Activated T-helper 1 cell treated with Interleukin-2 at 50 U/mL for 16 hours (primary cell): Measurements from ENCODE around the gene OR4D1.

Source experiments
- DNase-seq: peaks from one replicate; pipeline ENCODE4 v3.0.0-alpha.2; 2020; ENCODE audit warnings: low read depth

The OR4D1 gene

DNA sequence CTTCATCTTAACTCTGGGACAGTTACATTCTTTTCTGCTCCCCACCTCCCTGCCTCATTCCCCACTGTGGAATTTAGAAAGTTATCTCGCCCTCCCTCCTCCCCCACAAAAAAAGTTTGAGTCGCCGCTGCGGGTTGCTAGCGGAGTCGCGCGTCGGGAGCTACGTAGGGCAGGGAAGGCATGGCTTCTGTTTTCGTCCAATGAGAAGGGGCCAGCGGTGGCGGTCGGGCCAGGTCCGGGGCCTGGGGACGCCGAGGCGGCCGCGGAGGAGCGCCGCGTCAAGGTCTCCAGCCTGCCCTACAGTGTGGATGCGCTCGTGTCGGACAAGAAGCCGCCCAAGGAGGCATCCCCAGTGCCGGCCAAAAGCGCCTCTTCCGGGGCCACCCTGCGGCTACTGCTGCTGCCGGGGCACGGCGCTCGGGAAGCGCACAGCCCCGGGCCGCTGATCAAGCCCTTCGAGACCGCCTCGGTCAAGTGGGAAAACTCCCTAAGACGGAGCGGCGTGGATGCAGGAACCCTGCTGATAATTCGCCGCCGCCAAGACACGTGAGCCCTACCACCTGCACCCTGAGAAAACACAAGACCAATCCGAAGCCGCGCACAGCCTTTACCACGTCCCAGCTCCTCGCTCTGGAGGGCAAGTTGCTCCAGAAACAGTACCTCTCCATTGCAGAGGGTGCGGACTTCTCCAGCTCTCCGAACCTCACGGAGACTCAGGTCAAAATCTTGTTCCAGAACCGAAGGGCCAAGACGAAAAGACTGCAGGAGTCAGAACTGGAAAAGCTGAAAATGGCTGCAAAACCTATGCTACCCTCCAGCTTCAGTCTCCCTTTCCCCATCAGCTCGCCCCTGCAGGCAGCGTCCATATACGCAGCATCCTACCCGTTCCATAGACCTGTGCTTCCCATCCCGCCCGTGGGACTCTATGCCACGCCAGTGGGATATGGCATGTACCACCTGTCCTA lies 8.9 kb downstream of the OR4D1 start:
- DNase-seq = peak; percentile 20

DNA sequence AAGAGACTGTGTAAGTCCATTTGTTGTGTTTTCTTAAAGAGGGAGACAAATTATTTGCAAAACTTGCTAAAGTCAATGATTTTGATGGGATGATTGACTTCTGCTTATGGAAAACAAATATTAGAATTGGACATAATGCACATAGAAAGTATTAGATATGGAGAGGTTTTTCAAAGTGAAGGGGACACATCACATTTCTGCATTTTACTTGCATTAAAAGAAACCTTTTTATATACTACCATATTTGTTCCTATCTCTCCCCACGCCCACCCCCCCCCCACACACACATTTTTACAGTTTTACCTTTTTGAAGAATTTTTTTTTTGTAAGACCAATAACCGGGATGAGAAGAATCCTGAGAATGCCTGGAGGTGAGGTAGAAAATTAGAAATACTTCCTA lies 10.0 kb downstream of the OR4D1 start:
- DNase-seq = no peak

DNA sequence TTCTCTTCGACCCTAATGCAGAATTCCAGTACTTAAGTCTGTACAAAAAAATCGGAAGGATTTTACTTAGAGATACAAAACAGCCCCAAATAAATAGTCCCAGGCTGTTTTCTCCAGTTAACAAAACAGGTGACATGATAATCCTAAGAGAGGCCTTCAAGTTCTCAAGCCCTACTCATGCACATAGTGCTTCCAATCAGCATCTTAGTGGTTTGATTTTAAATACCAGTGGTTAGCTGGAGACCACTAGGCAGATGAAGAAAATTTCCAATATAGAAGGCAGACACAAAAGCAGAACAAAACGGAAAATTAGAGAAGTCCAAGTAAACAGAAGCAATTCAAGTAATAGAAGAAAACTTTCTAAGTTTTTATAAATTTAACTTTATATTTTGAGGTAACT lies 13.4 kb downstream of the OR4D1 start:
- no peak for DNase-seq

DNA sequence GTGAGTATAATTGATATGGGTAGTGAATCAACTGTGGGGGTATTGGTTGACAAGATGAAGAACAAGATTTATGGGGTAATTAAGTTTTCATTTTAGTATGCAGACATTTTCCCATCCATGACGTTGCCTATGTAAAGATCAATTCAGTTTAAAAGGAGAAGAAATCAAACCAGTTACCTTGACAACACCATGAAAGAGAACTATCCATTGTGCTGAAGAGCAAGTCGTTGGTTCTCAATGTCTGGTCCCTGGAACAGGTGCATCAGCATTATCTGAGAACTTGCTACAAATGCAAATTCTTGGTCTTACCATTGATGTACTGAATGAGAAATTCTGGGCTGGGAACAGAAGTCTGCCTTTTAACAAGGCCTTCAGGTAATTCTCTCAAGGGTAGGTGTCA lies 17.8 kb downstream of the OR4D1 start:
- DNase-seq = no peak

DNA sequence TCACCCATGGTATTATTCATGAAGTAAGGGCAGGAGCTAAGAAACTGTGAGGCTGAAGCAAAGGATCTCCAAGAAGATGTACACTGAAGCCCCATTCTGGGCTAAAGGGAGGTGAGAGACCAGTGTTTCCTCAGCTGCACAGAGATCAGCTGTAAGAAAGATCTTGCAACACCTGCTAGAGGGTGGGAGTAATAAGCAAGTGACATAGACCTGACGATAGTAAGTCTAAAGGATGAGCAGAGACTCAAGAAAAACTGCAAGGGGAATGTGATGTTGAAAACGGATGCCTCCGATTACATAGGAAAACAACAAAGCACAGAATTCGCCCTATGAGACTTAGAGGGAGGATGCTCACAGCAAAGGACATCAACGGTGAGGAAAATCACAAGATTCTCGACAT lies 18.5 kb downstream of the OR4D1 start, which contains the start of gene OR4D2:
Gene OR4D2, plus strand, starts transcription at position 301 of the 400 bp plus-strand sequence. CDS start 2,674 bp downstream, outside the sequence.
- no peak for DNase-seq

DNA sequence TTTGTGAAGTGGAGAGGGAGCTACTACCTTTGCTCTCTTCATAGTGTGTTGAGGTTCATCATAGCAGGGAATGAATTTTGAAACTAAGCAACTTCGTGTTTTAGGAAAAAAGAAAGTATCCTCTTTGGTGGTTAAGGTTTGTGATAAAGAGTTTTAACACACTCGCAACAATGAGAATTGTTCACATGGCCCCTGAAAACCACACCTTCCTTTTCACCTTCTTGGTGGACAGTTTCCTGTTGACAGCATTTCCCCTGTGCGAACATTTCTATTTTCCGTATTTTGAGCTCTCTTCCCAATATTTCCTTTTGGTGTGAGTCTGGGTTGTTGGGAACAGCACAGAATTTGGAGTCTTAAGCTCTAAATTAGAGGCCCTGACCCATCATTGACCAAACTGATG lies 22.4 kb downstream of the OR4D1 start:
- DNase-seq = no peak

DNA sequence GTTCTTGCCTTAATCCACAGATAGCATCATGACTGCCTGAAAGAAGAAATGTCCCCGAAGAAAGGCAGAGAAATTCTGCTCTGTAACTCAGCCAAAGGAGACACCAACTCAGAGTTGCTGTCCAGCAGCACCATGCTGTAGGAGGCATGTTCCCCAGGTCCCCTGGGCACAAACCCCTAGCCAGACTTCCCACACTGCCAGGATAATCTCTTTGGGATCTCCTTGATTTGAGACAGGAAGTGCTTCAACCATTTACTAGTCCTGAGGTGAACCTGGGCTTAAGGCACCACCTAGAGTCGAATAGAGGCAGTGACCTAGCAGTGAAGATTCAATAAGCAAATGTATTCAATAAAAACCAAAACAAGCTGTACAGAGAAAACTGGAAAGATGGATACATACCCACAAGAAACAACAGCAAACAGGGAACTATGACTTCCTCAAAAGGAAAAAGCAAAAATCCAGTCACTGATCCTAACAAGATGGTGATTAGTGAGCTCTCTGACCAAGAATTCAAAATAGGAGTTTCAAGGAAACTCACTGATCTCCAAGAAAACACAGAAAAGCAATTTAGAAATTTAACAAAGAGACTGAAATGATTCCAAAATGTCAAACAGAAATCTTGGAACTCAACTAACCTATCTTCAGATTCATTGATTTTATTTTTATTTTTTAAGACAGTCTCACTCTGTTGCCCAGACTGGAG lies 24.3 kb downstream of the OR4D1 start:
- peak; percentile 24 for DNase-seq

DNA sequence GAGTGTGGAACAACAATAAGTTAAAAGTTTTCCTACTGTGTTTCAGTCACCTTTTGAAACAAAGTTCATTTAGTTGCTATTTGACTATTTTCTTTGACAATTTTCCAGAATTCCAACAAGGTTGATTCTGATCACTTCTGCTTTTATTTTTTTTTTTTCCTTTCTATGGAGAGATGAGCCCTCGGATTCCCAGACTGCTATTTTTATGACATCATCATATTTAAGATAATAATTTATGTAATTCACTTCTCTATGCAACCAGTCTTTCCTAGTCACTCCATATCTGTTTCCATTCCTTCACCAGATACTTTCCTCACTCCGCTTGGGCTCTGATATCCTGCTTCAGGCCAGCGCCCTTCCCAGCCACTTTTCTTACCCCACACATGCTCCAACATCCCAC lies 26.7 kb downstream of the OR4D1 start:
- DNase-seq = no peak

DNA sequence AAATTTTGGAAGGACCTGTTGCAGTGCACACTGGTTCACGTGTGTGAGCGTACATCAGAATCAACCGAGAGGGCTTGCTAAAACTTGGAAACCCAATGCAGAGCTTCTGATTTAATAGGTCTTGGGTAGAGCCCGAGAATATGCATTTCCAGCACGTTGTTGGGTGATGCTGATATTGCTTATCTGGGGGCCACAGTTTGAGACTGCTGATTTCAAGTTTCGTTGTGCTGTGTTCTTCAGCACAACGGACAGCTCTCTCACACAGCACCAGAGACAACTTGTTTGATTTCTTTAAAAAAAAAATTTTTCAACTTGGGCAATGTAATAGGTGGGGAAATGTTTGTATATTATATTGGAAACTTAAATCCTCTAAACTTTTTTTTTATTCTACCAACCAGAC lies 28.0 kb downstream of the OR4D1 start:
- no peak for DNase-seq

DNA sequence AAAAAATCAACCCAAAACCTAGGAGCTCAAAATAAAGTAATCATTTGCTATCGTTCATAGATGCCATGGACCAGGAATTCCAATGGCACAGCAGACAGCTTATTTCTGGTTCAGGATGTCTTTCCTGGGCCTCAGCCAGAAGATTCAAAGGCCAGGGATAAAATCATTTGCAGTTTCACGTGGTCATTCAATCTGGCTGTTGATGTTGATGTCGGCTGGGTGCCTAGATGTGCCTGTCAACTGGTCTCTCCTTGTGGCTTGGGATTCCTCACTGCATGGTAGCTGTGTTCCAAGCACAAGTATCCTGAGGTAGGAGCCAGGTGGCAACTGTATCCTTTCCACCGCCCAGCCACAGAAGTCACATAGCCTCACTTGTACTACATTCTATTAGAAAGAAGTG lies 33.6 kb downstream of the OR4D1 start:
- DNase-seq = no peak

DNA sequence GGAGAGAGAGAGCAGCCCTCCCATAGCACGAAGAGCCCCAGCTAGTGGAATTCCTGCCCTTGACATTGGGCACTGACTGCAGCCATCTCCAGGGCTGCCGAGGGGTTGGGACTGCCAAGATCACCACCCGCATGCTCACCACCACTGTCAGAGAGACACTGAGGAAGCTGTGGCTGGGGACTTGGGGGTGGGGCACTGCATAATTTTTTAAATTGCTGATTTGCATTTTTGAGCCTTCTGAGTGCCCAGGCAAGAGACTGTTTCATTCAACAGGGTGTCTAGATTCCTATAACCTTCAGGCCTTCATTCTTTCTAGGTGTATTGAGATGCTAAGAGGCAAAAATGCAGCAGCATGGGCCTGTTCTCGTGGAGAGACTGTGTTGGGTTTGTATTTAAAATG lies 35.3 kb downstream of the OR4D1 start:
- no peak for DNase-seq

DNA sequence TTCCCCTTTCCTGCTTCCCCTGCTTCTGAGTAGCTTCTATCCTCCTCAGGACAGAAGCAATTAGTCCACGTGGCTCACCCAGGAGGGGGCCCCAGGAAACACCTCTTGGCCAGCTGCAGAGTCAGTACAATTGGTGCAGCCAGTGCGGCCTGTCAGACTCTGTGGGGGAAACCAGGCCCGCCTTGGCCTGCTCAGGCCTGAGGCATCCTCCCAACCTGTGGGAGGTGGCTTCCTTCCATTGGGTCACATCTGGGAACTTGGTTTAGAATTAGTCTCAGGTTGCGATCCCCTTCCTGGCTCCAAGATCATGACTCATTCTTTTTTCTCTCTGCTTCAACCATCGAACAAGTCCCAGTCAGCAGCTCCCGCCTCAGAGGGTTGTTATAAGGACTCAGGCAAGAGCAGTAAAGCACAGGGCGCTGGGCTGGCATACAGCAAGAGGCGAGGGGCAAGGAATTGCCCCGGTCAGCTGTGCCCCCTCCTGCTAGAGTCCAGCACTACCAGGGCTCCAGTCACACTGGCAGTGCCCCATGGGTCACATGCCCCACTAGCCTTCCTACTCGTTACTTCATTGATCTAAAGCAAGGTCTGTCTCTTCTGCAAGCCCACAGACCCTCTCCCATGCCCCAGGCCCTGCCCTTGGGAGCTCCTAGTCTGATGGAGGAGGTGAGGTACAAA lies 36.3 kb downstream of the OR4D1 start:
- DNase-seq = no peak

DNA sequence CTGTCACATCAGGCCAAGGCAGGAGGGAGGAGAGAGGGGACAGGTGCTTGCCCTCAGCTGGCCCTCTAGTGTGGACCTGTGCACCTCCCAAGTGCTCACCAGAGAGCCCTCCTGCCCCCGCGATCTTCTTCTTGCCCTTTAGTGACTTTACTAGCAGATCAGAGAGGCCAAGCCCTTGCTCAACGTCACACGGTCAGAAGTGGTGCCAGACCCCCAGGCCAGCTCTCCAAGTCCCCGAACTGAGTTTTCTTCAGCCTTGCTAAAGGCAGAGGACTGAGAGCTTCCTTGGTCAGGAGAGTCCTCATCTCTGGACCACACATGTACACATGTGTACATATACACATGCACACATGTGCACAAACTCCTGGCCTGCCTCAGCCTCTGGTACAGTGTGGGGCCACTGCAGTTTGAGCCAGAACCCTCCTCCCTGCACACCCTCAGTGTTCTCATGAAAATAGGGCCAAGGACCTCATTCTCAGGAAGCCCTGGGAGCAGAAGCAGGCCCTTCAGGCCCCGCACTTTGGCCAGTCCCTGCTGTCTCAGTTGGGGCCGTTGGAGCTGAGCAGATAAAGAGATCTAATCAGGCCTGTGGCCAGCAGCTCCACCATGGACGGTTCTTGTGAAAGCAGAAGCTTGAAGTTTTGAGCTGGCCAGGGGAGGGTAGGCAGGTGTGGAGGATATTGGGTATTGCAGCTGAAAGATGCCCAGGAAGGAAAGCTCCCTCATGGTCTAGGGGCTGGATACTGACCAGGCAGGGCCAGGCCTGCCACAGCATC lies 37.0 kb downstream of the OR4D1 start:
- no peak for DNase-seq

DNA sequence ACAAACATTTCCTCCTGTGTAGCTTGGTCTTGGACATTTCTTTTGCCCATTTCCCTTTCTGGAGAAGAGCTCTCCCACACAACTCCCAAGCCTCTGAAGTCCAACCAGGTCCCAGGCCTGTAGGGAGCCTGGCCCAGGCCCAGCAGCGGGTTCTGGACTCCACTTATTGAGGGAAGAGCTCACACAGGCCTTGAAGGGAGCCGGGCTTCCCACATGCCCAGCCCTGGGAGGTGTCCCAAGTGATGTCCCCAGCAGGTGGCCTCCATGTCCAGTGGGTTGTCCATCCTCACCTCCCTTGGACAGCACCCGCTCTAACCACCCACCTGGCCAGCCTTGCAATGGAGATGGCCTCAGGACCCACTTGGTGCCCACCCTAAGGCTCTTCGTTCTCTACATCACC lies 38.4 kb downstream of the OR4D1 start:
- no peak for DNase-seq

DNA sequence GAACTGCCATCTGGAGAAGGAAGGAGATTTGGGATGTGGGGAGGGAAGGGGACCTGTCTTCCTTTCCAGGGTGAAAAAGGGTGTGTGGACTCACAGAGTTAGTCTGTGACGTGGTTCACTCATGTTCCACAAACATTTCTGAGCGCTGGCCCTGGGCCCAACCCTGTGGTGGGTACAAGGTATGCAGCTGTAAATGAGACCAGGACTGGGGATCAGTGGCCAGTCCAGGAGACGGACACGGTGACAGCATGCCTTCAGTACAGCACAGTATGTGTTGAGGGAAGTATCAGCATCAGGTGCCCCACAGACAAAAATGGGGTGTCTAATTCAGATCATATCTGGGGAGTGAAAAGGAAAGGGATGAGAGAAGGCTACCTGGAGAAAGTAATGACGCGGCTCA lies 38.9 kb downstream of the OR4D1 start:
- DNase-seq = no peak

DNA sequence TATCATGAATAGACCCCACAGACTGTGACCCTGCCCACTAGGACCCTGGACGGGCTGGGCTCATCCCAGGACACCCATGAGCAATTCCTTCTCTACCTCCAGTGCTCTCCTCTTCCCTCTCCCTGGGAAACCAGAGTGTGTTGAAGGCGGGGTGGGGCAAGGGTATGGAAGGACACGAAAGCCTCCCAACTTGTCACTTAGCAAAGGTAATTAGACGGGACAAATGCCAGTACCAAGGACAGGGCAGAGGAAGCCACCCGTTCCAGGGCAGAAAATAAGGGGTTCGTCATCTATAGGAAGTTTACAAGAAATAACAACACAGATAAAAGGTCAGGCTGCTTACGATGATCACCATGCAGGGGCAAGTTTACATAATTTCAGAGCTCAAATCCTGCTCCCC lies 39.5 kb downstream of the OR4D1 start:
- DNase-seq = no peak

DNA sequence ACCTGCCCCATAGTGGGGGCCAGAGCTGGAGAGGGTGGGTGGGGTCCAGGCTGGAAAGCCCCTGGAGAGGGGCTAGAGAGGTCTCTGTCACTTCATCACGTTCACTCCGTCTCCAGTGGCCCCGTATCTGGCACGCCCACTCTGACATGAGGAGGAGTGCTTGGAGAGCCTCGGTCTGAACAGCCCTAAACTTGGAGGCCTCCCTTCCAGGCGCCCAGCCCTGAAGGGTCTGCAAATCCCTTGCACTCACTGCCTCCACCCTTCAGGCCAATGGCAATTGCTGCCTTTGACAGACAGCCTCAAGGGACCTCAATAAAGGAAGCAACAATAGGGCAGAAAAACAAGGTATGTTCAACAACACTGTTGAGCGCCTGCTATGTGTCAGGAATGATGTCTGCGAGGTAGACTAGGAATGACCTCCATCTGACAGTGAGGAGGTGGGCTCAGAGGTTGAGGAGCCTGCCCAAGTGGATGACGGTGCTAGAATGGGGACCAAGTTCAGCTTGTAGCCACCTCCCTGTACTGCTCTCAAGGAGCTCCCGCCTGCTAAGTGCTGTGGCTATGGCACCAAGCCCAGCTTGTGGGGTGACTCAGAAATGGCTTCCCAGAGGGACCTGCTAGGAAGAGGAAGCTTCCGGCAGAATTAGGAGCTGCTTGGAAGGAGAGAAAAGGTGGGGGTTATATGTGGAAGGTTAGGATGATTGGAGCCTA lies 41.4 kb downstream of the OR4D1 start:
- DNase-seq = no peak

DNA sequence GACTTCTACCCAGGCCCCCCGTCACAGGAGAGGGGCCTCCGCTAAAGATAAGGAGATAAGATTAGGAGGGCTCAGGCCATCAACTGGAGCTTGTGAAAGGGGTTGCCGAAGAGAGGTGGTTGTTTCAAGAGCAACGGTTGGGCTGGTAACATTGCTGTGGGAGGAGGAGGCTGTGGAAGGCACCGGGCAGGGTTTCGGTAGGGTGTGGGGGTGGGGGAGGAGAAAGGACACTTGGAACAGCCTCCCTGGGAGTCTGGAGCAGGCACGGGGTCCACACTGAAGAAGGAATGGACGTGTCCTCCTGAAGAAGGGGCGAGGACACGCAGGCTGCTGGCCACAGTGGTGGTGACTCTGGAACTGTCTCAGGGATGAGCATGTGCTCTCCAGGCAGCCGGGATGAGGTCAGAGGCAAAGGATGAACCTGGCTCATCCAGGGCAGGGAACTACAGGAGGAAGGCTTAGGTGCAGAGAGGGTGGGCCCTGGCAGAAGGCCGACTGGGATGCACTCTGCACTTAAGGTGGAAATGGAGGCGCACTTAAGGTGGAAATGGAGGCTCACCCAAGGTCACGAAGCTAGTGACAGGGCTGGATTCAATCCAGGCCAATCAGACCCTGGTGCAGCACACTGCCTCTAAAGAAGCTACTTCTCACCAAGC lies 43.2 kb downstream of the OR4D1 start:
- DNase-seq = no peak

DNA sequence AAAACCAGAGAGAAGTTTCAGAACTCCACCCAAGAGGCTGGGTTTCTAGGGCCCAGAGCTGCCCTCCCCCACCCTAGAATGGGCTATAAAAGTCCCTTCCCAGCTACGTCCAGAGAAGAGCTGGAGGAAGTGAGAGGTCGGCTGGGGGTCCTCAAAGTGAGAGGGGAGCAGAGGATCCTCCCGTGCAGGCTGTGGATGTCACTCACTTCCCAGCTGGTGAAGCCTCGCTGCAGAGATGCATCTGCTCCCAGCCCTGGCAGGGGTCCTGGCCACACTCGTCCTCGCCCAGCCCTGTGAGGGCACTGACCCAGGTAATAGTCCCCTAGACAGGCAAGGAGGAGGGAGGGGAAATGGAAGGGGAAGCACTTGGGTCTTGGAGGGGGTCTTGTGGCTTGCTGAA lies 44.4 kb downstream of the OR4D1 start, which contains the start of gene EPX:
Gene EPX, plus strand, starts transcription at position 115 of the 400 bp plus-strand sequence. Its CDS starts 121 bp downstream, at position 236.
- DNase-seq = no peak

DNA sequence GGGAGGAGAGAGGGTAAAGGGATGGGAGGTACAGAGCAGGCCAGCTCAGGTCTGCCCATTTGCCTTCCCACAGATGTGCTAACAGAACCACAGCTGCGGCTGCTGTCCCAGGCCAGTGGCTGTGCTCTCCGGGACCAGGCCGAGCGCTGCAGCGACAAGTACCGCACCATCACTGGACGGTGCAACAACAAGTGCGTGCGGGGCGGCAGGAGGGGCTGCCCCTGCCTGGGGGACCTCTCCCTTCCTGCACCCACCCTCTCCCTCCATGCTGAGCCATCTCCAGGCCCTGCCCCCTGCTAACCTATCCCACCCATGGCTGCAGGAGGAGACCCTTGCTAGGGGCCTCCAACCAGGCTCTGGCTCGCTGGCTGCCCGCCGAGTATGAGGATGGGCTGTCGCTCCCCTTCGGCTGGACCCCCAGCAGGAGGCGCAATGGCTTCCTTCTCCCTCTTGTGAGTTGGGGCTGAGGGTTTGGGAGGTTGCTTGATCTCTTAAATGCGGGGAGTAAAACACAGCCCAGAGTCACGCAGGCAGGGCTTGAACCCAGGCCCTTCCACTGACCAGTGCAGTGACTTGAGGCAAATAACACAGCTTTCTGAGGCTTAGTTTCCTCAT lies 45.6 kb downstream of the OR4D1 start:
- no peak for DNase-seq
